IMR-90 (cell line): ENCODE results near the gene NAV1. TPM values are rescaled to one million over a fixed set of nuclear protein-coding genes. Genes with fewer than 3 reads are reported as not detected.

Experiments
- ATAC-seq: fragments of 200-7000 bp; cut with Tn5 transposase; 2 replicates; pipeline ENCODE4 v1.9.1; 2020; ENCODE audit warnings: low read depth, mild to moderate bottlenecking, moderate library complexity
- BruUV-seq: library from RNA; stranded (reverse); fragments of 400-500 nt; replicated peaks from 2 replicates; lab custom pipeline; 2021; lab: Mats Ljungman, UMichigan
- CTCF ChIA-PET: fragments of 300-600 bp; formaldehyde crosslinking; extraction: SDS; loops from one replicate; lab custom pipeline; 2021; ENCODE audit warnings: antibody characterized with exemption; lab: Yijun Ruan, JAX
- POLR2A ChIA-PET: fragments of 300-600 bp; sonication (Branson Sonifier 250); formaldehyde crosslinking; loops from one replicate; lab custom pipeline; 2022; ENCODE audit warnings: antibody characterized with exemption; ENCODE audit not compliant: unreplicated experiment; lab: Charles Lee
- DNase-seq: peaks from one replicate; pipeline ENCODE4 v3.0.0; 2013
- H2AFZ ChIP-seq: replicated peaks from 2 replicates; pipeline ENCODE3; 2013; ENCODE audit warnings: low read length, mild to moderate bottlenecking; ENCODE audit not compliant: poor library complexity
- H2AK5ac ChIP-seq: 2 replicates; pipeline ENCODE4 v1.6.1; 2013; ENCODE audit warnings: low read depth, low read length, inconsistent platforms
- H2AK9ac ChIP-seq: replicated peaks from 2 replicates; pipeline ENCODE3; 2013; ENCODE audit warnings: mild to moderate bottlenecking, low read depth, low read length, moderate library complexity; ENCODE audit not compliant: poor library complexity
- H2BK120ac ChIP-seq: 2 replicates; pipeline ENCODE4 v1.6.1; 2013; ENCODE audit warnings: low read depth, low read length, inconsistent platforms
- H2BK15ac ChIP-seq: 3 replicates; pipeline ENCODE4 v1.6.1; 2013; ENCODE audit warnings: low read depth, low read length, inconsistent platforms
- H2BK20ac ChIP-seq: 2 replicates; pipeline ENCODE4 v1.6.1; 2013; ENCODE audit warnings: low read depth, mild to moderate bottlenecking, inconsistent platforms, low read length, moderate library complexity
- H2BK5ac ChIP-seq: 2 replicates; pipeline ENCODE4 v1.6.1; 2013; ENCODE audit warnings: mild to moderate bottlenecking, low read depth, low read length, inconsistent platforms; ENCODE audit not compliant: poor library complexity, severe bottlenecking
- H3K14ac ChIP-seq: replicated peaks from 2 replicates; pipeline ENCODE4 v1.6.1; 2013; ENCODE audit warnings: low read depth, low read length, inconsistent platforms
- H3K18ac ChIP-seq: 2 replicates; pipeline ENCODE4 v1.6.1; 2013; ENCODE audit warnings: low read depth, low read length, control low read depth
- H3K23ac ChIP-seq: 2 replicates; pipeline ENCODE4 v1.6.1; 2013; ENCODE audit warnings: low read depth, low read length, inconsistent platforms
- H3K27ac ChIP-seq: 2 replicates; pipeline ENCODE4 v1.5.1; 2013; ENCODE audit warnings: mild to moderate bottlenecking, control low read depth, low read length; ENCODE audit not compliant: insufficient read depth
- H3K27me3 ChIP-seq: 2 replicates; pipeline ENCODE4 v1.6.1; 2013; ENCODE audit warnings: low read length; ENCODE audit not compliant: control insufficient read depth, insufficient read depth
- H3K36me3 ChIP-seq: 2 replicates; pipeline ENCODE4 v1.6.1; 2013; ENCODE audit warnings: low read length, mixed read lengths; ENCODE audit not compliant: control insufficient read depth, insufficient read depth
- H3K4ac ChIP-seq: 2 replicates; pipeline ENCODE4 v1.6.1; 2013; ENCODE audit warnings: low read depth, low read length, inconsistent platforms
- H3K4me1 ChIP-seq: 2 replicates; pipeline ENCODE4 v1.6.1; 2013; ENCODE audit warnings: low read length, mixed read lengths; ENCODE audit not compliant: control insufficient read depth, insufficient read depth
- H3K4me2 ChIP-seq: 2 replicates; pipeline ENCODE4 v1.6.1; 2013; ENCODE audit warnings: low read depth, mild to moderate bottlenecking, control low read depth, low read length, moderate library complexity
- H3K4me3 ChIP-seq: 2 replicates; pipeline ENCODE4 v1.5.1; 2013; ENCODE audit warnings: low read depth, mild to moderate bottlenecking, control low read depth, low read length, moderate library complexity; ENCODE audit not compliant: insufficient read depth
- H3K56ac ChIP-seq: 2 replicates; pipeline ENCODE4 v1.6.1; 2013; ENCODE audit warnings: low read length, inconsistent platforms; ENCODE audit not compliant: insufficient read depth; ENCODE audit errors: extremely low read depth
- H3K79me1 ChIP-seq, 2 experiments: 2 replicates each; pipeline ENCODE4 v1.6.1; 2013; ENCODE audit warnings: low read length in 2 of 2, inconsistent platforms in 1 of 2, low read depth in 1 of 2
- H3K9ac ChIP-seq: 2 replicates; pipeline ENCODE4 v1.6.1; 2013; ENCODE audit warnings: low read depth, low read length, control low read depth
- H3K9me1 ChIP-seq: 2 replicates; pipeline ENCODE4 v1.6.1; 2013; ENCODE audit warnings: low read length, inconsistent platforms; ENCODE audit not compliant: insufficient read depth
- H3K9me3 ChIP-seq: 2 replicates; pipeline ENCODE4 v1.6.1; 2013; ENCODE audit warnings: low read length; ENCODE audit not compliant: control insufficient read depth, insufficient read depth
- H4K20me1 ChIP-seq: 2 replicates; pipeline ENCODE4 v1.6.1; 2013; ENCODE audit warnings: low read length, inconsistent platforms; ENCODE audit not compliant: insufficient read depth
- H4K5ac ChIP-seq: 2 replicates; pipeline ENCODE4 v1.6.1; 2013; ENCODE audit warnings: mild to moderate bottlenecking, low read depth, low read length, control low read depth
- H4K8ac ChIP-seq, 2 experiments: 2 replicates each; pipeline ENCODE4 v1.6.1; 2013; ENCODE audit warnings: low read depth in 2 of 2, low read length in 2 of 2, control low read depth in 1 of 2, inconsistent platforms in 1 of 2
- H4K91ac ChIP-seq: 2 replicates; pipeline ENCODE4 v1.6.1; 2013; ENCODE audit warnings: low read depth, low read length, inconsistent platforms; ENCODE audit not compliant: insufficient read depth
- BHLHE40 ChIP-seq: fragments of 150-350 bp; IDR thresholded peaks from 2 replicates; pipeline ENCODE4 v1.6.1; 2016; ENCODE audit warnings: mild to moderate bottlenecking, low read depth, low read length
- CEBPB ChIP-seq: IDR thresholded peaks from 2 replicates; pipeline ENCODE4 v1.6.1; 2012; ENCODE audit warnings: low read depth, low read length, improper control_type of control experiment
- CTCF ChIP-seq: conservative IDR thresholded peaks from 2 replicates; pipeline ENCODE4 v1.5.1; 2012; ENCODE audit warnings: mild to moderate bottlenecking, low read depth, low read length, improper control_type of control experiment
- ELK1 ChIP-seq: fragments of 150-350 bp; IDR thresholded peaks from 2 replicates; pipeline ENCODE4 v1.6.1; 2016; ENCODE audit warnings: low read depth, mild to moderate bottlenecking, low read length, moderate library complexity, borderline replicate concordance
- FOS ChIP-seq: fragments of 150-350 bp; IDR thresholded peaks from 2 replicates; pipeline ENCODE4 v1.6.1; 2016; ENCODE audit warnings: low read depth, low read length
- MAFK ChIP-seq: IDR thresholded peaks from 2 replicates; pipeline ENCODE4 v1.6.1; 2012; ENCODE audit warnings: low read depth, low read length, improper control_type of control experiment
- MAZ ChIP-seq: IDR thresholded peaks from 2 replicates; pipeline ENCODE4 v1.6.1; 2012; ENCODE audit warnings: low read depth, mild to moderate bottlenecking, low read length, improper control_type of control experiment, moderate library complexity, borderline replicate concordance
- MXI1 ChIP-seq: IDR thresholded peaks from 2 replicates; pipeline ENCODE4 v1.6.1; 2012; ENCODE audit warnings: low read depth, mild to moderate bottlenecking, low read length, moderate library complexity, borderline replicate concordance
- NFE2L2 ChIP-seq: fragments of 150-350 bp; IDR thresholded peaks from 2 replicates; pipeline ENCODE4 v1.6.1; 2016; ENCODE audit warnings: low read depth, mild to moderate bottlenecking, low read length
- POLR2A ChIP-seq: IDR thresholded peaks from 2 replicates; pipeline ENCODE4 v1.6.1; 2012; ENCODE audit warnings: mild to moderate bottlenecking, low read depth, low read length
- RAD21 ChIP-seq: IDR thresholded peaks from 2 replicates; pipeline ENCODE4 v1.6.1; 2012; ENCODE audit warnings: low read length, improper control_type of control experiment
- SMC3 ChIP-seq: fragments of 150-350 bp; IDR thresholded peaks from 2 replicates; pipeline ENCODE4 v1.6.1; 2016; ENCODE audit warnings: low read depth, mild to moderate bottlenecking, antibody characterized with exemption, low read length, moderate library complexity
- USF2 ChIP-seq: fragments of 150-350 bp; IDR thresholded peaks from 2 replicates; pipeline ENCODE4 v1.6.1; 2017; ENCODE audit warnings: mild to moderate bottlenecking, antibody characterized with exemption, low read length, low read depth
- WGBS, 2 experiments: methylation state at CpG; one replicate each; pipeline versions ENCODE4 v1.1.5 to v1.1.7; 2013; ENCODE audit warnings: missing lambda C conversion rate in 2 of 2; ENCODE audit not compliant: insufficient read length in 1 of 2; ENCODE audit errors: extremely low coverage in 2 of 2; 5-methylcytosine and 5-hydroxymethylcytosine counted together
- dilution Hi-C: fragments of 300-500 bp; cut with HindIII; formaldehyde crosslinking; loops from one replicate; pipeline ENCODE4 v1.14.3; 2018; ENCODE audit warnings: low sequenced_read_pairs; ENCODE audit not compliant: unreplicated experiment
- in situ Hi-C: fragments of 300-500 bp; cut with MboI; formaldehyde crosslinking; loops from 3 replicates; pipeline ENCODE4 v1.14.3; 2019; ENCODE audit warnings: low sequenced_read_pairs, inconsistent platforms, mixed read lengths
- intact Hi-C: fragments of 100-400 bp; cut with micrococcal nuclease; formaldehyde crosslinking; loops from 2 replicates; pipeline ENCODE4 v1.10.0; 2022
- polyA plus RNA-seq, 3 experiments: library from polyadenylated mRNA; depleted of rRNA; stranded (reverse); fragments of >200 nt; gene quantifications; 2 replicates each; pipeline ENCODE4 v1.2.3, GENCODE V29; 2012; ENCODE audit warnings: low replicate concordance in 1 of 3
- total RNA-seq: library from RNA; depleted of rRNA; stranded (reverse); fragments of >200 nt; gene quantifications from 2 replicates; pipeline ENCODE4 v1.2.3, GENCODE V29; 2012

Gene NAV1
- total and polyA plus RNA-seq, 2 of the 4 experiments (the other 2 are of a cell fraction): 14.0 to 23.1 TPM

GRCh38 chr1:201530741-201531531 lies 8.0 kb upstream of the NAV1 start:
- Histone ChIP-seq H3K27ac (no peak overlapping the region), H3K56ac (no peak overlapping the region), H3K36me3 (no peaks in the 10 kb centered on the region), H2AK9ac (peak overlapping the region; percentile 68), H2BK5ac (no peak overlapping the region), H3K18ac (no peak overlapping the region), H2AK5ac (peak overlapping the region; percentile 78), H3K4ac (peak overlapping the region; percentile 75), H3K9me1 (peaks cover 9% of the 10 kb centered on the region), H4K20me1 (no peaks in the 10 kb centered on the region), H4K8ac (peak overlapping the region in 1 of 2 experiments; percentile 76; a peak in 2 of 4 replicates), H3K23ac (peak overlapping the region; percentile 46), H3K9me3 (no peaks in the 10 kb centered on the region), H3K14ac (peak overlapping the region; percentile 54; the same call in 1 of the 2 replicates), H3K27me3 (no peaks in the 10 kb centered on the region), H4K5ac (no peak overlapping the region), H3K4me1 (peaks cover 13% of the 10 kb centered on the region), H2BK120ac (peak overlapping the region; percentile 57), H2BK20ac (peak overlapping the region; percentile 85), H3K9ac (no peak overlapping the region), H2AFZ (peak overlapping the region; percentile 83), H2BK15ac (peak overlapping the region; percentile 85; the same call in 2 of the 3 replicates), H3K79me1 (peaks cover 2 to 13% of the 10 kb centered on the region in 2 experiments; a peak in 2 of 4 replicates), H4K91ac (peak overlapping the region; percentile 54; the same call in 1 of the 2 replicates), H3K4me2 (no peak overlapping the region), H3K4me3 (no peak overlapping the region)
- intact Hi-C loops (loop anchor here (1.0 to 10.0 kb wide), 3 partner anchors 173 to 444 kb away; no protein-coding TSS in a partner anchor), dilution Hi-C loops (no loop called here), in situ Hi-C loops (loop anchor here (25.0 kb wide), 2 partner anchors 431 to 606 kb away; partner anchors contain the start of genes ARL8A and TIMM17A)
- POLR2A ChIA-PET: no interaction called here
- no TSS peak for BruUV-seq
- ATAC-seq (peak; percentile 82), DNase-seq (peak; percentile 83)
- CTCF ChIA-PET: interaction anchor here (0.6 to 2.1 kb wide), 8 partner anchors 28 to 262 kb away, joined by 3 to 5 read pairs (median 3); no protein-coding TSS in a partner anchor
- 45% methylated on average over 17 of the region's 26 CpGs; no CpG with 5 or more reads in 1 of the 2 experiments for WGBS, 2 experiments
- TF ChIP-seq CEBPB (no peak; the same call in 1 of the 2 replicates), ELK1 (no peak), FOS (no peak), USF2 (peak; percentile 47; the same call in 1 of the 2 replicates), NFE2L2 (no peak), SMC3 (peak; percentile 87), RAD21 (peak; percentile 95), POLR2A (peak; percentile 43; the same call in 1 of the 2 replicates), MXI1 (peak; percentile 95), MAFK (no peak), CTCF (peak; percentile 97), BHLHE40 (peak; percentile 27; the same call in 1 of the 2 replicates), MAZ (peak; percentile 61)
